AG04450 (cell line): Measurements from ENCODE around the gene TLE2. TPM values are rescaled to one million over a fixed set of nuclear protein-coding genes. Genes with fewer than 3 reads are reported as not detected.

Experiments used
- CTCF ChIA-PET: fragments of 300-600, 350-600 bp; formaldehyde crosslinking; extraction: SDS; loops from one replicate; lab custom pipeline; 2022; ENCODE audit warnings: antibody characterized with exemption, inconsistent platforms; lab: Charles Lee
- POLR2A ChIA-PET: fragments of 350-600 bp; formaldehyde crosslinking; extraction: SDS; loops from one replicate; lab custom pipeline; 2021; ENCODE audit warnings: antibody characterized with exemption, inconsistent platforms; lab: Yijun Ruan, JAX
- DNase-seq: peaks from one replicate; pipeline ENCODE4 v3.0.0-alpha.2; 2011; ENCODE audit warnings: low read depth, low spot score
- H3K27ac ChIP-seq: one replicate; pipeline ENCODE4 v1.5.1; 2012; ENCODE audit warnings: low read depth, low read length, control low read depth
- H3K27me3 ChIP-seq: one replicate; pipeline ENCODE4 v1.6.0; 2012; ENCODE audit warnings: low read length; ENCODE audit not compliant: control insufficient read depth, insufficient read depth
- H3K4me3 ChIP-seq: 2 replicates; pipeline ENCODE4 v1.5.1; 2011; ENCODE audit warnings: mild to moderate bottlenecking, low read depth, low read length, control low read depth
- H3K9me3 ChIP-seq: 2 replicates; pipeline ENCODE4 v1.5.1; 2012; ENCODE audit warnings: low read length; ENCODE audit not compliant: control insufficient read depth, insufficient read depth
- polyA plus RNA-seq: library from polyadenylated mRNA; depleted of rRNA; stranded (reverse); fragments of >200 nt; gene quantifications from 2 replicates; pipeline ENCODE4 v1.2.3, GENCODE V29; 2011
- TF ChIP-seq, protein P1 (sequence below): IDR thresholded peaks from 2 replicates; pipeline ENCODE4 v1.5.1; 2011; ENCODE audit warnings: low read depth, low read length, control low read depth, inconsistent platforms

Gene TLE2
- polyA plus RNA-seq, 1 experiment = 0.47 TPM

DNA sequence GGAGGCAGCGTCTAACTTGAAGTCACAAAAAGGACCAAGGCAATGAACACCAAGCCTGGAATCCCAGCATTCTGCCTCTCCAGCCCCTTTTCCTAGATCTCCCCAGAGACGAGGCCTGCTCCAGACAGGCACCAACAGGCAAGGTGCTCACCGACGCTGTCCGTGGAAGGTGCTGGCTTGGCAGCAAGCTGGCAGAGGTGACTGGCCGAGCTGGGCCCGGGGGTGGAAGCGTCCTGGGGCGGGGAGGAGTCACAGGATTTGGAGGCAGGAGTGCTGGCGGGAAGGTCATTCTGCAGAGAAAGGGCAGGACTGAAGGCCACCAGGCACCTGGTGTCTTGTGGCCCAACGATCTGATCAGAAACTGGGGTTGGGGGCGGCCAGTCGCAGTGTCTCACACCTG, 18.2 kb downstream of the TLE2 start:
- ChIA-PET CTCF (no interaction called here), POLR2A (no interaction called here)
- H3K27me3 ChIP-seq = peaks cover 13% of the 10 kb centered on the region
- no peaks in the 10 kb centered on the region for H3K9me3 ChIP-seq
- TF ChIP-seq, protein P1, sequence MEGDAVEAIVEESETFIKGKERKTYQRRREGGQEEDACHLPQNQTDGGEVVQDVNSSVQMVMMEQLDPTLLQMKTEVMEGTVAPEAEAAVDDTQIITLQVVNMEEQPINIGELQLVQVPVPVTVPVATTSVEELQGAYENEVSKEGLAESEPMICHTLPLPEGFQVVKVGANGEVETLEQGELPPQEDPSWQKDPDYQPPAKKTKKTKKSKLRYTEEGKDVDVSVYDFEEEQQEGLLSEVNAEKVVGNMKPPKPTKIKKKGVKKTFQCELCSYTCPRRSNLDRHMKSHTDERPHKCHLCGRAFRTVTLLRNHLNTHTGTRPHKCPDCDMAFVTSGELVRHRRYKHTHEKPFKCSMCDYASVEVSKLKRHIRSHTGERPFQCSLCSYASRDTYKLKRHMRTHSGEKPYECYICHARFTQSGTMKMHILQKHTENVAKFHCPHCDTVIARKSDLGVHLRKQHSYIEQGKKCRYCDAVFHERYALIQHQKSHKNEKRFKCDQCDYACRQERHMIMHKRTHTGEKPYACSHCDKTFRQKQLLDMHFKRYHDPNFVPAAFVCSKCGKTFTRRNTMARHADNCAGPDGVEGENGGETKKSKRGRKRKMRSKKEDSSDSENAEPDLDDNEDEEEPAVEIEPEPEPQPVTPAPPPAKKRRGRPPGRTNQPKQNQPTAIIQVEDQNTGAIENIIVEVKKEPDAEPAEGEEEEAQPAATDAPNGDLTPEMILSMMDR = no peak
- H3K27ac ChIP-seq = no peak overlapping the region
- no peak for DNase-seq
- H3K4me3 ChIP-seq = no peak overlapping the region

DNA sequence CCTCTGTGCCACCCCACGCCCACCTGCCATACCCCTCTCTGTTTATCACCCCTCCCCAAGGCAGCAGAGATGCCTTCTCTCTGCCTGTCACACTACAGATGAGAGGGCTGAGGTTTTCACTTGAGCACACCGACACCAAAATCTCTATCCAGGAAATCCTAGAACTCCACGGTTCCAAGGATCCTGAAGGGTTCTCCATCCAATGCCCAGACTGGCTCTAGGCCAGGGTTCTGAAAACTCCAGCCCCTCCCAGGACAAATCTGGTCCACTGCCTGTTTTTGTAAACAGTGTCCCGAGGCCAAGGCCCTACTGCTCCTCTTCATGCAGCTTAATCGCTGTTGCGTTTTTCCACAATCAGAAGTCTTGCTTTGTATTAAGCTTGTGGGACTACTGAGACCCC, 20.1 kb downstream of the TLE2 start:
- no peaks in the 10 kb centered on the region; the same call in 1 of the 2 replicates for H3K9me3 ChIP-seq
- POLR2A ChIA-PET = no interaction called here
- DNase-seq = no peak
- no peak overlapping the region for H3K27ac ChIP-seq
- H3K4me3 ChIP-seq = no peak overlapping the region
- peaks cover 13% of the 10 kb centered on the region for H3K27me3 ChIP-seq
- TF ChIP-seq, protein P1 = no peak
- CTCF ChIA-PET = no interaction called here

DNA sequence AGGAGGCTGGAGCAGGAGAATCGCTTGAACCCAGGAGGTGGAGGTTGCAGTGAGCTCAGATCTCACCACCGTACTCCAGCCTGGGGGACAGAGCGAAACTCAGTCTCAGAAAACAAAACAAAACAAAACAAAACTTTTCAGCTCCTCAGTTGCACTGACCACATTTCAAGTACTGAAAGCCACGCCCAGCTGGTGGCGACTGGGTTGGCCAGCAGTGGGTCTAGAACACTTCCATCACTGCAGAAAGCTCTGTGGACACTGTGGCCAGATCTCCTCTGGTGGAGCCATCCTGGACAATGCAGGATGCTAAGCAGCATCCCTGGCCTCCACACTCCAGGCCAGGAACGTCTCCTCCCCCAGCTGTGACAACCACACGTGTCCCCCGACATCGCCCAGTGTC, 21.1 kb downstream of the TLE2 start:
- Histone ChIP-seq H3K4me3 (no peak overlapping the region), H3K27me3 (peaks cover 10% of the 10 kb centered on the region), H3K9me3 (no peaks in the 10 kb centered on the region; the same call in 1 of the 2 replicates), H3K27ac (no peak overlapping the region)
- TF ChIP-seq, protein P1 = no peak
- POLR2A ChIA-PET = no interaction called here
- CTCF ChIA-PET = no interaction called here
- DNase-seq = no peak

DNA sequence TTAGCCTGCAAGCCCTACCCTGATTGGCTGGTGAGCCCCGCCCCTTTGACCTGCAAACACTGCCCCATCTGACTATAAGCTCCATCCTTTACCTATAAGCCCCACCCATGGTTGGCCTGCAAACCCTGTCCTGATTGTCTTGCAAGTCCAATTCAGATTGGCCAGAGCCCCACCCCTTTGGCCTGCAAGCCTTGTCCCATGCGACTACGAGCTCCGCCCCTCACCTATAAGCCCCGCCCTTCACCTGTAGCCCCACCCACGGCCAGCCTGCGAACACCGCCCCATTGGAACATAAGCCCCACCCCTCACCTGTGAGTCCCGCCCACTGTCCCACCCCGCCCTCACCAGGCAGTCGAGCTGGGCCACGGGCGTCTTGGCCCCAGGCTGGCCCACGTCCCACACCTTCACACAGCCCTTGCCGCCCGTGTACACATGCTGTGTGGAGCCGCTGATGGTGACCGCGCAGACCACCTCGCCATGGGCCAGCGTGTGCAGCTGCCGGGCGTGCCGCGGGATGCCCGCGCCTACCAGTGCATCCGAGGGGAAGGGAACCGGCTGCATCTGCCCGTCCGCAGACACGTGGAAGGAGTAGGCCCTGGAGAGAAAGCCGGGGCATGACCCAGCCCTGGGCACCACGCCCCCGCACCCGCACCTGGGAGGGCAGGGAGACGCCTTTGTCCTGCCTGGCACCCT, 22.9 kb downstream of the TLE2 start:
- CTCF ChIA-PET = no interaction called here
- TF ChIP-seq, protein P1 = no peak
- POLR2A ChIA-PET = no interaction called here
- H3K4me3 ChIP-seq = no peak overlapping the region
- no peak overlapping the region for H3K27ac ChIP-seq
- H3K27me3 ChIP-seq = peaks cover 3% of the 10 kb centered on the region
- no peak for DNase-seq
- H3K9me3 ChIP-seq = no peaks in the 10 kb centered on the region; the same call in 1 of the 2 replicates

DNA sequence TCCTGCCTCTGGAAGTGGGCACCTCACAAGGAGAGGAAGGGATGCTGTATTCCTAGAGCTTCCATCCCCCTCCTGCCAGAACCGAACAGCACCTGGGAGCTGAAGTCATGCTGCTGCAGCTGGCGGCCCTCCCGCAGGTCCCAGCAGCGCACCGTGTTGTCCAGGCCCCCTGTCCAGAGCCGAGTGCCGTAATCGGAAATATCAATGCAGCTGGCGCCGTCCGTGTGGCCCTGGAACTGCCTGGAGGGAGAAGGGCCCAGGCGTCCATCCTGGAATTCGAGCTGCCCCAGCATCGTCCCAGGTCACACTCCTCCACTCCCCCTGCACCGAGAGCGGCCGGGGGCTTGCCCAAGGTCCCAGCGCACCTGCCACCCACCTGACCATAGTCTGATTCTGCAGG, 23.7 kb downstream of the TLE2 start:
- DNase-seq = no peak
- CTCF ChIA-PET = no interaction called here

More for the DNA sequence above, 23.7 kb downstream of the TLE2 start:
- TF ChIP-seq, protein P1 = no peak
- Histone ChIP-seq H3K27me3 (peaks cover 3% of the 10 kb centered on the region), H3K4me3 (no peak overlapping the region), H3K9me3 (no peaks in the 10 kb centered on the region; the same call in 1 of the 2 replicates), H3K27ac (no peak overlapping the region)
- POLR2A ChIA-PET = interaction anchor here (0.5 to 0.8 kb wide), 3 partner anchors 11 to 845 kb away, joined by 3 to 7 read pairs (median 5); no protein-coding TSS in a partner anchor
